Measurements from ENCODE around the gene ARG2.
"Not testable (repeated sequence)": the region's sequence is repeated elsewhere in the genome, so short reads cannot be mapped to it uniquely, and the experiment has no call there.

The ARG2 gene

DNA sequence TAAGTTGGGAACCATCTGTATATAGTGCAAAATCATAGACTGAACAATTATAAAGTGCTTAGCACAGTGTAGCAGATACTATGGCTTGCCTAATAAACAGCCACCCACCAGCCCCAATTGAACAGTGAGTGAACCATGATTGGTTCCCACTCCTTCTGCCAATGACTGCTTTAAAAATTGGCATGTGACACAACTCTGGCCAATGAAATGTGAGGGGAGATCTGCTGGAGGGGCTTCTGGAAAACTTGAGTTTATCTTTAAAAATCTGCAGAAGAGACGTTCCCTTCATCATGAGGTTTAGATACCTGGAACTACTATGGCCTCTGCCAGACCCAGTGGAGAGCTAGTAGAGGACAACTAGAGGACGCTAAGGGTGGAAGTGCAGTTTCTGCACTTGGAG is 24.3 kb upstream of the ARG2 start:
- CTCF ChIA-PET, result no interaction called here
- DNase-seq (ENCODE audit: extremely low spot score), result no peak
- POLR2A ChIA-PET, result no interaction called here
- TF ChIP-seq, protein P1, sequence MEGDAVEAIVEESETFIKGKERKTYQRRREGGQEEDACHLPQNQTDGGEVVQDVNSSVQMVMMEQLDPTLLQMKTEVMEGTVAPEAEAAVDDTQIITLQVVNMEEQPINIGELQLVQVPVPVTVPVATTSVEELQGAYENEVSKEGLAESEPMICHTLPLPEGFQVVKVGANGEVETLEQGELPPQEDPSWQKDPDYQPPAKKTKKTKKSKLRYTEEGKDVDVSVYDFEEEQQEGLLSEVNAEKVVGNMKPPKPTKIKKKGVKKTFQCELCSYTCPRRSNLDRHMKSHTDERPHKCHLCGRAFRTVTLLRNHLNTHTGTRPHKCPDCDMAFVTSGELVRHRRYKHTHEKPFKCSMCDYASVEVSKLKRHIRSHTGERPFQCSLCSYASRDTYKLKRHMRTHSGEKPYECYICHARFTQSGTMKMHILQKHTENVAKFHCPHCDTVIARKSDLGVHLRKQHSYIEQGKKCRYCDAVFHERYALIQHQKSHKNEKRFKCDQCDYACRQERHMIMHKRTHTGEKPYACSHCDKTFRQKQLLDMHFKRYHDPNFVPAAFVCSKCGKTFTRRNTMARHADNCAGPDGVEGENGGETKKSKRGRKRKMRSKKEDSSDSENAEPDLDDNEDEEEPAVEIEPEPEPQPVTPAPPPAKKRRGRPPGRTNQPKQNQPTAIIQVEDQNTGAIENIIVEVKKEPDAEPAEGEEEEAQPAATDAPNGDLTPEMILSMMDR (IDR thresholded peaks at IDR 0.05; ENCODE audit: control extremely low read depth, extremely low read depth, low read depth, missing control alignments), result no peak

DNA sequence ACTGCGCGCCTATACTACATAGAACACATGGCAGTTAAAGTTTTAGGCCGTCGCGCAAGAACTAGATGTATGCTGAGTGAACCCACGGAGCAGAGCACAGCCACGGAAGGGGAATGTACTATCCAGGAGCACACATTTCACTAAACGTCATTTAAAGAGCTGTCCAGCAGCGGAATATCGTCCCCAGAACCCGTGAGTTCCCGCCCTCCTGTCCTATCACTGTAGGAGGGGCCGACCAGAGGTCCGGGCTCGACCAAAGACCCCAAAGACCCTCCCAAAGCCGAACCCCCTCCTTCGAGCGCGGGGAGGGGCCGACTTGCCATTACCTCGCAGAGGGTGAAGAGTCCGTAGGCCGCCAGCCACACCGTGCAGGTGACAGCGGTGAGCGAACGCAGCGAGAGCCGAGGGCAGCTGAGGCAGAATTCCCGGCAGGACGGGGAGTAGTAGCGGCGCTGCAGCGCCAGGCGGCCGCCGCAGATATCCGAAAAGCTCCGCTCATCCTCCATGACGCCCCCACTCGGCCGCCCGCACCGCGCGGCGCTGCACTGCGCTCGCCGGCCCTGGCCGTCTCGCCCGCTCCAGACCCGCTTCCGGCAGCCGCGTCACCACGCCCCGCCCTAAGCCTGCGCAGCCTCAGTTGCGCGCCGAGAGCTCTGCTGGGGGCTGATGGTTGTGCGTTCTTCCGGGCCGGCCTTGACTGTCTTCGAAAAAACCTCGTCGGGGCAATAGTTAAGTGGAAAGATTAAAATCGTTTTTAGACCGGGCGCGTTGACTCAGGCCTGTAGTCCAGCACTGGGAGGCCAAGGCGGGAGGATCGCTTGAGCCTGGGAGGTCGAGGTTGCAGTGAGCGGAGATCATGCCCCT is 19.8 kb upstream of the ARG2 start, which contains the start of gene PIGH:
PIGH (minus strand) TSS at position 571 of the 864 bp plus-strand sequence; CDS start at position 506, 65 bp downstream.
- DNase-seq (ENCODE audit: extremely low spot score), result peak; percentile 95
- TF ChIP-seq, protein P1 (IDR thresholded peaks at IDR 0.05; ENCODE audit: control extremely low read depth, extremely low read depth, low read depth, missing control alignments), result peak; percentile 54
- CTCF ChIA-PET, result interaction anchor here (0.6 to 3.7 kb wide), 33 partner anchors 9 to 1241 kb away, joined by 3 to 46 read pairs (median 6); partner anchors contain the start of genes ARG2, ATP6V1D, RDH11 and VTI1B
- POLR2A ChIA-PET, result interaction anchor here (0.6 to 1.2 kb wide), 3 partner anchors 12 to 73 kb away, joined by 3 to 4 read pairs (median 4); no protein-coding TSS in a partner anchor

DNA sequence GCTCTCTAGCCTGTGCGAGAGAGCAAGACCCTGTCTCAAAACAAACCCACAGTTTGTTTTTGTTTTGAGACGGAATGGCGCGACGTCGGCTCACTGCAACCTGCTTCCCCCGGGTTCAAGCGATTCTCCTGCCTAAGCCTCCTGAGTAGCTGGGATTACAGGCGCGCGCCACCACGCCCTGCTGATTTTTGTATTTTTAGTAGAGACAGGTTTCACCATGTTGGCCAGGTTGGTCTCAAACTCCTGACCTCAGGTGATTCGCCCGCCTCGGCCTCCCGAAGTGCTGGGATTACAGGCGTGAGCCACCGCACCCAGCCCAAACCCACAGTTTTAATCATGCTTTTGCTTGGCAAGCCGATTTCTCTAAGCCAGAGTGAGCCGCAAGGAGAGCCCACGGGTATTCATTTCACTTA is 19.2 kb upstream of the ARG2 start:
- not testable (repeated sequence) for DNase-seq (ENCODE audit: extremely low spot score)
- ChIA-PET POLR2A (interaction anchor here (1.2 kb wide), 1 partner anchor 11 kb away, joined by 3 read pairs; no protein-coding TSS in a partner anchor), CTCF (interaction anchor here (0.6 to 3.7 kb wide), 32 partner anchors 8 to 1241 kb away, joined by 3 to 46 read pairs (median 6); partner anchors contain the start of genes ARG2, ATP6V1D, RDH11 and VTI1B)

DNA sequence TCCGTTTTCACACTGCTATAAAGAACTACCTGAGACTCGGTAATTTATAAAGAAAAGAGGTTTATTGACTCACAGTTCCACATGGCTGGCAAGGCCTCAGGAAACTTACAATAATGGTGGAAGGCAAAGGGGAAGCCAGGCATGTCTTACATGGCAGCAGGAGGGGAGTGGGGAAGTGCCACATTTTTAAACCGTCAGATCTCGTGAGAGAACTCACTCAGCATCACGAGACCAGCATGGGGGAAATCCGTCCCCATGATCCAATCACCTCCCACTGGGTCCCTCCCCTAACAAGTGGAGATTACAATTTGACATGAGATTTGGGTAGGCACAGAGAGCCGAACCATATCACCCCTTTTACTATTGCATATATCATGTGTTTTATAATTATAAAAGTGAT is 17.6 kb upstream of the ARG2 start:
- TF ChIP-seq, protein P1 (IDR thresholded peaks at IDR 0.05; ENCODE audit: control extremely low read depth, extremely low read depth, low read depth, missing control alignments), result no peak
- ChIA-PET CTCF (interaction anchor here (3.7 kb wide), 1 partner anchor 174 kb away, joined by 18 read pairs; no protein-coding TSS in a partner anchor), POLR2A (no interaction called here)
- DNase-seq (ENCODE audit: extremely low spot score), result no peak

DNA sequence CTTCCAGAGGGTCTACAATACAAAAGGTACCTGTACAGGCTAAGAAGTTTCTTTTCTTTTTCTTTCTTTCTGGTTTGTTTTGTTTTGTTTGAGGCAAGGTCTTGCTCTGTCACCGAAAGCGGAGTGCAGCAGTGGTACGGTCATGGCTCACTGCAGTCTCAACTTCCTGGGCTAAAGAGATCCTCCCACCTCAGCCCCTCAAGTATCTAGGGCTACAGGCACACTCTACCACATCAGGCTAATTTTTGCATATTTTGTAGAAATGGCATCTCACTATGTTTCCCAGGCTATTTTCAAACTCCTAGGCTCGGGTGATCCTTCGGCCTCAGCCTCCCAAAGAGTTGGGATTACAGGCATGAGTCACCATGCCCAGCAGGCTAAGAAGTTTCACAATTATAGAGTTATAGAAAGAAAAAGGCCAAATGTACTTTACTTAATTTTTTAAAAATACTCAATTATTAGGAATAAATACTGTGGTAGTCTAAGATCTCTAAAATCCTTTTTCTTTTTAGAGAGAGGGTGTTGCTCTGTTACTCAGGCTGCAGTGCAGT is 16.6 kb upstream of the ARG2 start:
- TF ChIP-seq, protein P1 (IDR thresholded peaks at IDR 0.05; ENCODE audit: control extremely low read depth, extremely low read depth, low read depth, missing control alignments), result no peak
- no peak for DNase-seq (ENCODE audit: extremely low spot score)
- ChIA-PET CTCF (no interaction called here), POLR2A (no interaction called here)

DNA sequence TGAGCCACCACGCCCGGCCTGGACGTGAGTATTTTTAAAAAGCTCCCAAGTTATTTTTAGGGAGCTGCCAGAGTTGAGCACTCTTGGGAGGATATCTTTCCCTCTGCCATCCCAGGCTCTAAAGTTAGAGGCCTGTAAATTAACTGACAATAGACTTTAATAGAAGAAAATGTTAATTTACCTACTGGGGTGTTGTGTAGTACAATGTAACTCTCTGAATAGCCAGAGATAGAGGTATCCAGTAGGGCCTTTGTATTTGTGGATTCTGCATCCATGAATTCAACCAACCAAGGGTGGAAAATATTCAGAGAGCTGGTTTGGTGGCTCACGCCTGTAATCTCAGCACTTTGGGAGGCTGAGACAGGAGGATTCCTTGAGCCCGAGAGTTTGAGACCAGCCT is 12.1 kb upstream of the ARG2 start:
- no peak for DNase-seq (ENCODE audit: extremely low spot score)
- TF ChIP-seq, protein P1 (IDR thresholded peaks at IDR 0.05; ENCODE audit: control extremely low read depth, extremely low read depth, low read depth, missing control alignments), result no peak
- ChIA-PET POLR2A (no interaction called here), CTCF (interaction anchor here (1.3 to 8.1 kb wide), 5 partner anchors 12 to 97 kb away, joined by 3 to 59 read pairs (median 19); partner anchors contain the start of genes ARG2 and VTI1B)

Measured in GM10248 (cell line).